ENCODE measurements around the gene TFDP2. TPM values are rescaled to one million over a fixed set of nuclear protein-coding genes. Genes with fewer than 3 reads are reported as not detected.
"Not testable (repeated sequence)": the region's sequence is repeated elsewhere in the genome, so short reads cannot be mapped to it uniquely, and the experiment has no call there.

The TFDP2 gene
- total RNA-seq, 1 experiment from 2014 or later = 48.2 TPM

- Mint-ChIP-seq H3K36me3 (no peaks in the 10 kb centered on the region), H3K9me3 (no peaks in the 10 kb centered on the region), H3K27ac (no peak overlapping the region; the same call in 1 of the 2 replicates), H3K4me1 (peaks cover 10% of the 10 kb centered on the region), H3K4me3 (peak overlapping the region; percentile 81), H3K27me3 (ENCODE audit: low read depth) (peaks cover 29% of the 10 kb centered on the region)
- POLR2A ChIA-PET = interaction anchor here (0.6 to 0.9 kb wide), 2 partner anchors 9 to 77 kb away, joined by 4 to 7 read pairs; no protein-coding TSS in a partner anchor
- TF ChIP-seq TEAD4 (CRISPR knock-in tag; IDR thresholded peaks at IDR 0.05) (no peak), ZNF423 (CRISPR knock-in tag; IDR thresholded peaks at IDR 0.05) (peak; percentile 48; the same call in 1 of the 2 replicates)
- no peak for ATAC-seq
- CTCF ChIA-PET = interaction anchor here (1.5 to 1.7 kb wide), 2 partner anchors 9 to 31 kb away, joined by 7 to 8 read pairs; no protein-coding TSS in a partner anchor
- DNase-seq (ENCODE audit: low spot score) = no peak
Observed at GRCh38 chr3:142149673-142149992, 289 bp upstream of the TFDP2 start.

- DNase-seq (ENCODE audit: low spot score) (no peak), ATAC-seq (no peak)
- Mint-ChIP-seq H3K27ac (peak overlapping the region; percentile 31; the same call in 1 of the 2 replicates), H3K4me1 (peaks cover 10% of the 10 kb centered on the region), H3K4me3 (peak overlapping the region; percentile 81), H3K27me3 (ENCODE audit: low read depth) (peaks cover 29% of the 10 kb centered on the region), H3K9me3 (peaks cover 4% of the 10 kb centered on the region; the same call in 1 of the 2 replicates), H3K36me3 (no peaks in the 10 kb centered on the region)
- ChIA-PET POLR2A (interaction anchor here (0.7 kb wide), 1 partner anchor 63 kb away, joined by 3 read pairs; no protein-coding TSS in a partner anchor), CTCF (interaction anchor here (1.1 kb wide), 1 partner anchor 63 kb away, joined by 3 read pairs; no protein-coding TSS in a partner anchor)
- TF ChIP-seq FOXP1 (CRISPR knock-in tag; IDR thresholded peaks at IDR 0.05; ENCODE audit: borderline replicate concordance) (no peak), ATF1 (CRISPR knock-in tag; IDR thresholded peaks at IDR 0.05) (no peak), USF2 (CRISPR knock-in tag; IDR thresholded peaks at IDR 0.05) (no peak), NR2C2 (CRISPR knock-in tag; IDR thresholded peaks at IDR 0.05) (no peak), OVOL2 (CRISPR knock-in tag; IDR thresholded peaks at IDR 0.05; ENCODE audit: borderline replicate concordance) (no peak), ZBTB43 (CRISPR knock-in tag; IDR thresholded peaks at IDR 0.05) (no peak), ATF6 (CRISPR knock-in tag; IDR thresholded peaks at IDR 0.05) (no peak), CBFB (CRISPR knock-in tag; IDR thresholded peaks at IDR 0.05; ENCODE audit: low read depth) (no peak), MYBL2 (CRISPR knock-in tag; IDR thresholded peaks at IDR 0.05) (no peak)
Observed at GRCh38 chr3:142148044-142148791, 1.1 kb downstream of the TFDP2 start.

GRCh38 chr3:142144587-142144986 lies 4.8 kb downstream of the TFDP2 start:
- Mint-ChIP-seq H3K36me3 (peaks cover 20% of the 10 kb centered on the region), H3K27me3 (ENCODE audit: low read depth) (peaks cover 20% of the 10 kb centered on the region), H3K9me3 (peaks cover 32% of the 10 kb centered on the region), H3K4me1 (peaks cover 15% of the 10 kb centered on the region)
- H3K27ac Mint-ChIP-seq; DNase-seq (ENCODE audit: low spot score); H3K4me3 Mint-ChIP-seq; POLR2A ChIA-PET; CTCF ChIA-PET; ATAC-seq: not testable (repeated sequence)

GRCh38 chr3:142140608-142141285 lies 8.6 kb downstream of the TFDP2 start:
- ChIA-PET POLR2A (interaction anchor here (1.0 kb wide), 1 partner anchor 9 kb away, joined by 7 read pairs; the partner anchor contains the start of gene TFDP2), CTCF (interaction anchor here (0.6 to 1.6 kb wide), 3 partner anchors 9 to 402 kb away, joined by 3 to 7 read pairs (median 4); partner anchors contain the start of genes RNF7 and TFDP2)
- peak; percentile 67 for DNase-seq (ENCODE audit: low spot score)
- peak overlapping the region; percentile 91; the same call in 1 of the 2 replicates for H3K27ac Mint-ChIP-seq
- peak; percentile 20; the same call in 1 of the 2 replicates for TF ChIP-seq FOXK1 (CRISPR knock-in tag; IDR thresholded peaks at IDR 0.05)
- not testable (repeated sequence) for H3K4me3 Mint-ChIP-seq; H3K27me3 Mint-ChIP-seq (ENCODE audit: low read depth); H3K4me1 Mint-ChIP-seq
- peaks cover 33% of the 10 kb centered on the region for H3K9me3 Mint-ChIP-seq
- peak; percentile 53 for ATAC-seq
- peaks cover 21% of the 10 kb centered on the region for H3K36me3 Mint-ChIP-seq

- not testable (repeated sequence) for H3K27me3 Mint-ChIP-seq (ENCODE audit: low read depth); ATAC-seq
Observed at GRCh38 chr3:142137089-142137488, 12.3 kb downstream of the TFDP2 start.

More at GRCh38 chr3:142137089-142137488, 12.3 kb downstream of the TFDP2 start:
- Mint-ChIP-seq H3K9me3 (peaks cover 20% of the 10 kb centered on the region), H3K36me3 (peaks cover 21% of the 10 kb centered on the region)
- H3K4me1 Mint-ChIP-seq; POLR2A ChIA-PET; H3K4me3 Mint-ChIP-seq; CTCF ChIA-PET; H3K27ac Mint-ChIP-seq; DNase-seq (ENCODE audit: low spot score): not testable (repeated sequence)

Data from WTC11 (cell line).